ENCODE results near the gene INPP5D.

The INPP5D gene

GRCh38 chr2:233236820-233237589, 176.9 kb downstream of the INPP5D start:
- DNase-seq (ENCODE audit: low read depth), result no peak

- peak; percentile 20 for DNase-seq (ENCODE audit: low read depth)
These were observed 180.8 kb downstream of the INPP5D start for GRCh38 chr2:233240897-233241296.

- no peak for DNase-seq (ENCODE audit: low read depth)
These were observed 181.7 kb downstream of the INPP5D start for GRCh38 chr2:233241803-233242202.

- peak; percentile 45 for DNase-seq (ENCODE audit: low read depth)
These were observed 182.2 kb downstream of the INPP5D start for GRCh38 chr2:233242231-233242927.

- DNase-seq (ENCODE audit: low read depth), result no peak
These were observed 183.2 kb downstream of the INPP5D start for GRCh38 chr2:233243348-233243747.

GRCh38 chr2:233244818-233245217, 184.7 kb downstream of the INPP5D start:
- DNase-seq (ENCODE audit: low read depth), result peak; percentile 67

GRCh38 chr2:233245406-233245805, 185.3 kb downstream of the INPP5D start:
- no peak for DNase-seq (ENCODE audit: low read depth)

- no peak for DNase-seq (ENCODE audit: low read depth)
These were observed 187.0 kb downstream of the INPP5D start for GRCh38 chr2:233247116-233247515.

- peak; percentile 94 for DNase-seq (ENCODE audit: low read depth)
These were observed 187.6 kb downstream of the INPP5D start for GRCh38 chr2:233247744-233248143.

GRCh38 chr2:233248999-233249398, 188.9 kb downstream of the INPP5D start:
- no peak for DNase-seq (ENCODE audit: low read depth)

- no peak for DNase-seq (ENCODE audit: low read depth)
These were observed 190.4 kb downstream of the INPP5D start for GRCh38 chr2:233250568-233250967.

GRCh38 chr2:233250985-233251305, 190.8 kb downstream of the INPP5D start:
- DNase-seq (ENCODE audit: low read depth), result no peak

GRCh38 chr2:233251306-233252116, 191.4 kb downstream of the INPP5D start, which contains the start of gene ATG16L1:
Gene ATG16L1, plus strand, starts transcription at chr2:233251673. Its CDS starts 155 bp downstream, at chr2:233251828.
- DNase-seq (ENCODE audit: low read depth), result peak; percentile 97

- DNase-seq (ENCODE audit: low read depth), result peak; percentile 15
These were observed 192.1 kb downstream of the INPP5D start for GRCh38 chr2:233252227-233252626.

GRCh38 chr2:233255151-233255550, 195.0 kb downstream of the INPP5D start:
- no peak for DNase-seq (ENCODE audit: low read depth)

GRCh38 chr2:233256048-233256447, 195.9 kb downstream of the INPP5D start:
- no peak for DNase-seq (ENCODE audit: low read depth)

Measured in ELR (cell line).